Stimulated activated memory B cell treated with anti-CD40 and anti-IgM and Interleukin-4, amounts not matched to agents 10 μg/mL and 1 μg/mL and 100 μg/mL, for 72 hours (primary cell): ENCODE data around the gene NODAL.

ENCODE experiments used
- ATAC-seq: fragments of 150-1000 bp; cut with Tn5 transposase; 2 replicates; pipeline ENCODE4 v1.10.0; 2021
- H3K27ac Mint-ChIP-seq: one replicate; pipeline ENCODE4 v1.8.0; 2022; ENCODE audit warnings: mild to moderate bottlenecking, mixed read lengths
- H3K27me3 Mint-ChIP-seq: one replicate; pipeline ENCODE4 v1.8.0; 2022; ENCODE audit warnings: mixed read lengths
- H3K36me3 Mint-ChIP-seq: one replicate; pipeline ENCODE4 v1.8.0; 2022; ENCODE audit warnings: mixed read lengths
- H3K4me1 Mint-ChIP-seq: one replicate; pipeline ENCODE4 v1.8.0; 2022; ENCODE audit warnings: mixed read lengths
- H3K4me3 Mint-ChIP-seq: one replicate; pipeline ENCODE4 v1.8.0; 2022; ENCODE audit warnings: mild to moderate bottlenecking, moderate library complexity, mixed read lengths
- H3K9me3 Mint-ChIP-seq: one replicate; pipeline ENCODE4 v1.8.0; 2022; ENCODE audit warnings: mixed read lengths

NODAL gene

DNA sequence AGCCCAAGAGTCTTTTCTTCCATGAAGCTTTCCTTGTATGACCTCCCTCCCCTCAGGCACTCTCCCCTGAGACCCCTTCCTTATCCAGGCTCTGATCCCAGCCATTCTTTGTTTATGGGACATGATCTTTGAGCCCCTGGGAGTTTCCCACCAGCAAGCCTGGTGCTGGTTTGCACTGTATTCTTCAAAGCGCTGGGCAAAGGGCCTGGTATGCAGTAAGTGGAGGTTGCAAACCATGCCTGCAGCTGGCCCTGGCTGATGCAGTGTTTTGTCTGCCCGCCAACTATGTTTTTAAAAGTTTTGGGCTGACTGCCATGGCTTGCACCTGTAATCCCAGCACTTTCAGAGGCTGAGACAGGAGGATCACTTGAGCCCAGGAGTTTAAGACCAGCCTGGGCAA lies 6.8 kb upstream of the NODAL start:
- ATAC-seq = no peak
- H3K4me3 Mint-ChIP-seq = no peak overlapping the region
- H3K9me3 Mint-ChIP-seq = no peaks in the 10 kb centered on the region
- no peaks in the 10 kb centered on the region for H3K4me1 Mint-ChIP-seq
- H3K27ac Mint-ChIP-seq = no peak overlapping the region
- no peaks in the 10 kb centered on the region for H3K36me3 Mint-ChIP-seq
- peaks cover 20% of the 10 kb centered on the region for H3K27me3 Mint-ChIP-seq

DNA sequence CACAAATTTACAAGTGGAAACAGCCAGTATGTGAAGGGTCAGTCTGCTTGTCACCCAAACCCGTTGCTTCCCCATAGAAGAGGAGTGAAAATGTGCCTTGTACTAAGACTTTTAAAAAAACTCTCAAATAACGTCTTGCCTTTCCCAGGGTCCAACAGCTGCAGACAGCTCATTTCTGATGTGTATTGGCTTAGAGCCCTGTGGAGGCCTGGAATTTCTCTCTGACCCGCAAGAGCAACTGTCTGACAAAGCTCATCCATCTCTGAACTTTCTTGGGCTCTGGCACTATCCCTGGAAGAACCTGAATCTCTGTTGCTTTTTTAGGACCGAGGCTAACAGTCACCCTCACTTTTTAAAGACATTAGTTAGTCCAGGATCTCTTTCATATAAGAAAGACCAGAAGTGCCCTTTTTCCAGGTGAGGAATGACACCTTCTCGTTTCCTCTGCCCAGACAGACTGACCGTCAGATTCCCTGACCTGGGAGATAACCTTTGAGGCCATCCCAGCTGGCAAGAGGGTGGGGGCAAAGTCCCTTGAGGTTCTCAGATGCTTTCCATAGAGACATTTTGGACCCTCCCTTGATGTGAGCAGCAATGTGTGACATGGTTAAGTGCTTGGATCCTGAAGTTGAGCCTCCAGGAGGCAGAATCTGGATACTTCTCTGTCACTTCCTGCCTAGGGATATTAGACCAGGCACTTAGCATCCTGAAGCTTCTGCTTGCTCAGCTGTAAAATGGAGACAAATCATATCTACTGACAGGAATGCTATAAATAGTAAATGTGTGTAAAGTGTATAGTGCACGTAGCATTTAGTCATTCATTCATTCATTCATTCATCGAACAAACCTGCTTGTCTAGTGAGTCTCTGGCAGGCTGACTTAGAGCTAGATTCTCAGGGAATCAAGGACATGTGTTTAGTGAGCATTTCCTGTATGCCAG lies 4.5 kb upstream of the NODAL start:
- no peak for ATAC-seq
- H3K27me3 Mint-ChIP-seq = peaks cover 34% of the 10 kb centered on the region
- no peaks in the 10 kb centered on the region for H3K36me3 Mint-ChIP-seq
- H3K9me3 Mint-ChIP-seq = no peaks in the 10 kb centered on the region
- peaks cover 11% of the 10 kb centered on the region for H3K4me1 Mint-ChIP-seq
- no peak overlapping the region for H3K4me3 Mint-ChIP-seq
- no peak overlapping the region for H3K27ac Mint-ChIP-seq

- Mint-ChIP-seq H3K4me3 (no peak overlapping the region), H3K27me3 (peaks cover 34% of the 10 kb centered on the region), H3K4me1 (peaks cover 17% of the 10 kb centered on the region), H3K27ac (no peak overlapping the region), H3K36me3 (no peaks in the 10 kb centered on the region), H3K9me3 (no peaks in the 10 kb centered on the region)
- ATAC-seq = no peak
These were observed 3.3 kb upstream of the NODAL start for GRCh38 chr10:70444744-70445143.

DNA sequence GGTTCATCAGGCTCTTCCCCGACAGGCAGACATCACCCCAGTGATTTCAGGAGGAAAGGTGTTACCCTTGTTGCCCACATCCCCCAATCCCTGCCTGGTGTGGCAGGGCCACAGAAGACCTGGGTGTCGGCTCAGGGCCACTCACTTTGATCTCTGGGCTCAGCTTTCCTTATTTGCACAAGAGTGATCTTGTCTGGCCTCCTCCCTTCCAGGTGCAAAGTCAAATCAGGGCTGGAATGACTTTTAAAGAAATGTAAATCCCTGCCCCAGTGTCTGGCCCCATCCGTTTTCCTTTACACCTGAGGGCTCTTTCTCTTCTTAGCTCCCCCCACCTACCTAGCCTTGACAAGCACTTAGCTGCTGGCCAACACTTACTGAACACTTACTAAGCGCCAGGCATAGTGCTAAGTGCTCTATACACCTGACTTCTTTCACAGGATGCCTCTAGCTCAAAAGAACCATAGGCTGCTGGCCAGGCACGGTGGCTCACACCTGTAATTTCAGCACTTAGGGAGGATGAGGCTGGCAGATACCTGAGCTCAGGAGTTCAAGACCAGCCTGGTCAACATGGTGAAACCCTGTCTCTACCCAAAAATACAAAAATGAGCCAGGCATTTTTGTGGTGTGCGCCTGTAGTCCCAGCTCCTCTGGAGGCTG lies 979 bp upstream of the NODAL start:
- Mint-ChIP-seq H3K27me3 (peaks cover 42% of the 10 kb centered on the region), H3K9me3 (no peaks in the 10 kb centered on the region), H3K4me1 (peaks cover 17% of the 10 kb centered on the region), H3K36me3 (no peaks in the 10 kb centered on the region), H3K4me3 (no peak overlapping the region), H3K27ac (no peak overlapping the region)
- ATAC-seq = no peak

DNA sequence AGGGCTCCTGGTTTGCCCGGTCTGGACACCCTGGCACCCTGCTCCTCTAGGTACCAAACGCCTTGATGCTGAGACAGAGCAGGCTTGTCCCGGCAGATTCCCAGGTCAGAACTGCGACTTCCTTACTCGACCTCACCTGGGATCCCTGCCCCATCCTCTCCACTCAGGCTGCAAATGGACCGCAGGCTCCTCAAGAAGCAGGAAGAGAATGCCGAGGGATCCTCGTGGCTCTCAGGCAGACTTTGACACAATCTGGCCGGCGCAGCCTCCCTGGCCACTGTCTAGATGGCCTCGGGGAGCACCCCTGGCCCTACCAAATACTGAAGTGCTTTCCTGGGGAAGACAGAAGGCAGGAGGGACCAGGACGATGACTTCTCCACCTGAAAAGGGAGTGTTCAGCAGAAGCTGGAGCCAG lies 421 bp upstream of the NODAL start:
- H3K4me3 Mint-ChIP-seq = peak overlapping the region; percentile 4
- H3K27ac Mint-ChIP-seq = no peak overlapping the region
- H3K9me3 Mint-ChIP-seq = no peaks in the 10 kb centered on the region
- H3K27me3 Mint-ChIP-seq = peaks cover 42% of the 10 kb centered on the region
- no peak for ATAC-seq
- peaks cover 17% of the 10 kb centered on the region for H3K4me1 Mint-ChIP-seq
- H3K36me3 Mint-ChIP-seq = no peaks in the 10 kb centered on the region

DNA sequence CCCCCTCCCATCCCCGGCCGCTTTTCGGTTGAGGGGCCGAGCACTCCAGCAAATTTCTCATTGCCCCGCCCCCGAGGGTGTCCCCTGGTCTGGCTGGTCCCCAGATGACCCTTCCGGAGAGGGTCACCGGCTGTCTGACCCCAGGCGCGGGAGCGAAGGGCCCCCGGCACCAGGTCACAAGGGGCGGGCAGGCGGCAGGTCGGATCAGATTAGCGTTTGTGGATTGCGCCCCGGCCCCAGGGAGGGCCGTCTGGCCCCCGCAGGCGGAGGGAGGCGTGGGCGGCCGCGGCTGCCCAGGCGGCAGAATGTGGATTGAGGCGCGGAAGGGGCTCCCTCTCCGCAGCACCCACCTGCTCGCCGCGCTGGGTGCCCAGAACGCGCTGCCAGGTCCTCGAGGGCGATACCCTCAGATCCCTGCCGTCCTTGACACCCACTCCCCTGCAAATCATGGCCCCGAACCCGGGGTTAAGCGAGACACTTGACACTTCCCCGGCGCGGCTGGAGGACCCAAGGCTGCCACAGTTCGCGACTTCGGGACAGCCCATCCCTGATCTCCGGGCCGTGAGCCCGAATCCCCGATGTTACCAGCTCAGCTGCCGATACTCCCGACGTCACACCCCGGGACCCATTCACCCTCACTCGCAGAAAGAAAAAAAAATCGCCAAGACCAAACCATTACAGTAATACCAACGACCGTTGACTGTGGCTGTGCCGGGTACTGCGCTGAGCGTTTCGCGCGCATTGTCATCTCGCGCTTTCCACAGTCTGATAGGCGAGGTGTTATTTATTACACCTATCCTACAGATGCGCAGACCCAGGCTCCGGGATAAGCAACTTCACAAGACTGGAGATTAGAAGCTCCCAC lies 953 bp downstream of the NODAL start:
- peak overlapping the region; percentile 33 for H3K4me3 Mint-ChIP-seq
- no peaks in the 10 kb centered on the region for H3K36me3 Mint-ChIP-seq
- H3K4me1 Mint-ChIP-seq = peaks cover 17% of the 10 kb centered on the region
- ATAC-seq = no peak
- no peaks in the 10 kb centered on the region for H3K9me3 Mint-ChIP-seq
- H3K27me3 Mint-ChIP-seq = peaks cover 42% of the 10 kb centered on the region
- H3K27ac Mint-ChIP-seq = no peak overlapping the region

- Mint-ChIP-seq H3K27ac (no peak overlapping the region), H3K4me1 (peaks cover 21% of the 10 kb centered on the region), H3K9me3 (no peaks in the 10 kb centered on the region), H3K27me3 (peaks cover 39% of the 10 kb centered on the region), H3K36me3 (no peaks in the 10 kb centered on the region), H3K4me3 (no peak overlapping the region)
- no peak for ATAC-seq
These were observed 3.8 kb downstream of the NODAL start for GRCh38 chr10:70437721-70438120.

GRCh38 chr10:70435241-70436085 lies 6.0 kb downstream of the NODAL start:
- Mint-ChIP-seq H3K27me3 (peaks cover 17% of the 10 kb centered on the region), H3K9me3 (no peaks in the 10 kb centered on the region), H3K36me3 (no peaks in the 10 kb centered on the region), H3K4me3 (no peak overlapping the region), H3K27ac (no peak overlapping the region), H3K4me1 (peaks cover 17% of the 10 kb centered on the region)
- ATAC-seq = no peak

DNA sequence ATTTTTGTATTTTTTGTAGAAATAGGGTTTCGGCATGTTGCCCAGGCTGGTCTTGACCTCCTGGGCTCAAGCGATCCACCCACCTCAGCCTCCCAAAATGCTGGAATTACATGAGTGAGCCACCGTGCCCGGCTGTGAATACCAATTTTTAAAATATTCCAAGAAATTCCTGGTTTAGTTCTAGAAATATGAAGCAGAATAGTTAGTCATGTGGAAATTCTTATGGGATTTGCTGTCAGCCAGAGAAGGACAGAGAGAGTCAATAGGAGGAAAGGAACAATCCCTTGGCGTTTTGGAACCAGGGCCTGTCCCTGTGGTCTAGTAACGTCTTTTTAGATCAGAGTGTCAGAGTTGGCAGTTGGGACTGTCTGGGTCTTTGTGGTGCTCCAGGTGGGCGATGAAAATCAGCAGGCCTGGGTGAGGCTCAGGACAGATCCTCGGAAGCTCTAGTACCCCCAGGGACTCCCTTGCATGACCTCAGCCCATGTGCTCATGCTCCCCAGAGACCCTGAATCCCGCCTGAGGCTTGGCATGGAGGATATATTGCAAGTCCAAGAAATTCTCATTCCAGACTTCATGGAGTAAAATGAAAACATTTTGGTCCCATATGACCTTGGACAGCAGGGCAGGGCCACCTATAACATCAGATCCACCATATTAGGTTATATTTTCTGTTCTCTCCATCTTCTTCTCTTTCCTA lies 7.8 kb downstream of the NODAL start:
- Mint-ChIP-seq H3K4me3 (no peak overlapping the region), H3K36me3 (no peaks in the 10 kb centered on the region), H3K4me1 (peaks cover 16% of the 10 kb centered on the region), H3K9me3 (no peaks in the 10 kb centered on the region), H3K27ac (no peak overlapping the region), H3K27me3 (no peaks in the 10 kb centered on the region)
- ATAC-seq = no peak

- H3K27ac Mint-ChIP-seq = peak overlapping the region; percentile 78
- H3K4me1 Mint-ChIP-seq = peaks cover 16% of the 10 kb centered on the region
- H3K36me3 Mint-ChIP-seq = peaks cover 6% of the 10 kb centered on the region
- no peaks in the 10 kb centered on the region for H3K27me3 Mint-ChIP-seq
- H3K9me3 Mint-ChIP-seq = no peaks in the 10 kb centered on the region
- no peak for ATAC-seq
- peak overlapping the region; percentile 4 for H3K4me3 Mint-ChIP-seq
These were observed 8.8 kb downstream of the NODAL start for GRCh38 chr10:70432561-70433263.

DNA sequence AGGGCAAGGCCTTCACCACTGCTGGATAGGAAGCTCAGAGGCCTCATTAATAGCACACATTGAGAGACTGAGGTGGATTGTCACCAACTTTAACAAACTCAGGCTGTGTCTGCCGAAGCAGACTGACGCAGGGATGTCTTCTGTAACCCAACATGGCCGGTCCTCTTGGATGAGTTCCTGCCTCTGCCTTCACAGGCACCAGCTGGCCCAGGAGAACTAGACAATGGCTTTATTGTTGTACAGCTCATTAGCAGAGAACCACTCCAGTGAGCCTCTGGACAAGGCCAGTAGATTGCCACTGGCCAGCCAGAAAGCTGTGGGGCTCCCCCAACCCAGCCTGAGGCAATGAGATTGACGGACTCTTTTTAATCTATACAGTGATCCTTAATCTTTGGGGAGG lies 9.4 kb downstream of the NODAL start:
- no peaks in the 10 kb centered on the region for H3K27me3 Mint-ChIP-seq
- no peak for ATAC-seq
- H3K36me3 Mint-ChIP-seq = peaks cover 6% of the 10 kb centered on the region
- H3K4me1 Mint-ChIP-seq = peaks cover 16% of the 10 kb centered on the region
- H3K4me3 Mint-ChIP-seq = no peak overlapping the region
- H3K27ac Mint-ChIP-seq = peak overlapping the region; percentile 78
- H3K9me3 Mint-ChIP-seq = no peaks in the 10 kb centered on the region

GRCh38 chr10:70430493-70431445 lies 10.7 kb downstream of the NODAL start:
- ATAC-seq = peak; percentile 20
- Mint-ChIP-seq H3K9me3 (no peaks in the 10 kb centered on the region), H3K4me3 (no peak overlapping the region), H3K4me1 (peaks cover 16% of the 10 kb centered on the region), H3K27me3 (no peaks in the 10 kb centered on the region), H3K36me3 (peaks cover 6% of the 10 kb centered on the region), H3K27ac (no peak overlapping the region)

GRCh38 chr10:70426823-70427222 lies 14.7 kb downstream of the NODAL start:
- no peaks in the 10 kb centered on the region for H3K27me3 Mint-ChIP-seq
- H3K4me1 Mint-ChIP-seq = peaks cover 3% of the 10 kb centered on the region
- no peaks in the 10 kb centered on the region for H3K9me3 Mint-ChIP-seq
- peaks cover 41% of the 10 kb centered on the region for H3K36me3 Mint-ChIP-seq
- H3K4me3 Mint-ChIP-seq = no peak overlapping the region
- no peak for ATAC-seq
- H3K27ac Mint-ChIP-seq = no peak overlapping the region
